HL-60/S4 treated with phorbol 12-myristate 13-acetate at 8.2 ng/mL for 4 days and 3 days (cell line): ENCODE results near the gene BRAT1.

Experiments used
- in situ Hi-C: fragments of 300-500 bp; cut with MboI; formaldehyde crosslinking; loops from 2 replicates; pipeline ENCODE4 v1.15.0; 2022; ENCODE audit warnings: low sequenced_read_pairs

Gene BRAT1

GRCh38 chr7:2585446-2585845, 30.1 kb upstream of the BRAT1 start:
- in situ Hi-C loops, result no loop called here

- in situ Hi-C loops, result no loop called here
Observed at GRCh38 chr7:2583798-2584580, 28.7 kb upstream of the BRAT1 start.

DNA sequence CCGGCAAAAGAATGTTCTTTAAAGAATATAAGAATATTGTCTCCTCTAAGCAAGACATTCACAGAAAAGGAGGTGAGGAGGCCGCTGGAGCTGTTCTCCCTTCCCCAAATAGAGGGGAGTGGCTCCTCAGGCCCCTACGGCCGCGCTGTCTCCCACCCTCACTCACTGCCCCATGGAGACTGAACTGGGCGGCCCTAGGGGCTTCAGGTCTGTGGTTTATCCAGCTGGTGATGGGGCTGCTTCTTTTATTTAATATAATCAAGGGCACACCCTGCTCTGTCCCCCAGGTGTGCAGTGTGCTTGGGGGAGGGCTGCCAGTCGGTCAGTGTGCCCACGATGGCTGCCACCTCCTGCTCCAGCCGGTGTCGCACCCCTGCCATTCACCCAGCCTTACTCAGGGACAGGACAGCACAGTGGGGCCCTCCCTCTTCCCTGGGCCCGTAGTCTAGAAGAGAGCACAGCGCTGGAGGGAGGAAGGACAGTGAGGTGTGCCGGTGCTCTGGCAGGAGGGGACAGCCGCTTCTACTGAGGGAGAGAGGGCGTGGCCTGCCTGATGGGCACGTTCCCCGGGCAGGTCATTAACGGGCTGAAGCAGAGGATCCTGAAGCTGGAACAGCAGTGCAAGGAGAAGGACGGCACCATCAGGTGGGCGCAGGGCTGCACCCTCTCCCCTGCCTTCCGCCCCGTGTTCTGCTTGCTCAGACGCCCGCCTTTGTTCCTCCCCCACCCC, 26.8 kb upstream of the BRAT1 start:
- in situ Hi-C loops, result no loop called here

DNA sequence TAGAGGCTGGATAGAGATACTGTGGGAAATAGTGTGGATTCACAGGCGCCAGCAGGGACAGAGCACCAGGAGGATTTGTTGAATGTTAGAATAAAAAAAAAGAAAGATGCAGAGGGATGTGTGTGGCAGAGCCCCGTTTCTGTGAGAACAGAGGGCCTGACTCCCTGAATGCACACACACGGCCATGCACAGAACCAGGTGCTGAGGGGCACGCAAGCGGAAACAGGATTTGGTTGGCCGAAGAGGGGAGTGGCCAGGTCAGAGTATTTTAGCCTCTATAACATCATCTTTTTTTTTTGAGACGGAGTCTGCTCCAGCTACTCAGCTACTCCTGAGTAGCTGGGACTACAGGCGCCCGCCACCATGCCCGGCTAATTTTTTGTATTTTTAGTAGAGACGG, 25.3 kb upstream of the BRAT1 start:
- in situ Hi-C loops, result no loop called here

- in situ Hi-C loops, result no loop called here
Observed at GRCh38 chr7:2577914-2578680, 22.8 kb upstream of the BRAT1 start.

DNA sequence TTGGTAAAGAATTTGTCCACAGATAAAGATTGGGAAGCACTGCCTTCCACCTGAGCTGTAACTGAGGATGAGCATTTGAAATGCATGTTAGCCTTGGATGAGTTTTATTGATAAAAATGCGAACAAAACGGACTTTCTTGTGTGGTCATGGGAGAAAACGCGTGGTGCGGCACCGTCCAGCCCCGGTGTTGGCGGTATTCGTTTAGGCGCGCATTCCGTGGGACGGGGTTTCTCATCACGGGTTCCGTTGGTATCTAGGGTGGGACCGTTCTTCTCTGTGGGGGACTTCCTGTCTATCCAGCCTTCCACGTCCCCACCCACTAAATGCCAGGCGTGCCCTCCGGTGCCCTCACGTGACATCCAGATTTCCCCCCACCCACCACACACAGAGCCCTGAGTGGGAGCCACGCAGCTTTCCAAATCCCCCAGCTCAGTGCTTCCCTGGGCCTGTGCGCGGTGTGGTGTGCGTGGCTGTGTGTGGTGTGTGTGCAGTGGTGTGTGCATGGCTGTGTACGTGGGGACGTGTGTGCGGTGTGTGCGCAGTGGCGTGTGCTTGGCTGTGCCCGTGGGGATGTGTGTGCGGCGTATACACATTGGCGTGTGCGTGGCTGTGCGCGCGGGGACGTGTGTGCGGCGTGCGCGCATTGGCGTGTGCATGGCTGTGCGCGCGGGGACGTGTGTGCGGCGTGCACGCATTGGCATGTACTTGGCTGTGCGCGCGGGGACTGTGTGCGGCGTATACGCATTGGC, 21.6 kb upstream of the BRAT1 start:
- in situ Hi-C loops, result no loop called here

DNA sequence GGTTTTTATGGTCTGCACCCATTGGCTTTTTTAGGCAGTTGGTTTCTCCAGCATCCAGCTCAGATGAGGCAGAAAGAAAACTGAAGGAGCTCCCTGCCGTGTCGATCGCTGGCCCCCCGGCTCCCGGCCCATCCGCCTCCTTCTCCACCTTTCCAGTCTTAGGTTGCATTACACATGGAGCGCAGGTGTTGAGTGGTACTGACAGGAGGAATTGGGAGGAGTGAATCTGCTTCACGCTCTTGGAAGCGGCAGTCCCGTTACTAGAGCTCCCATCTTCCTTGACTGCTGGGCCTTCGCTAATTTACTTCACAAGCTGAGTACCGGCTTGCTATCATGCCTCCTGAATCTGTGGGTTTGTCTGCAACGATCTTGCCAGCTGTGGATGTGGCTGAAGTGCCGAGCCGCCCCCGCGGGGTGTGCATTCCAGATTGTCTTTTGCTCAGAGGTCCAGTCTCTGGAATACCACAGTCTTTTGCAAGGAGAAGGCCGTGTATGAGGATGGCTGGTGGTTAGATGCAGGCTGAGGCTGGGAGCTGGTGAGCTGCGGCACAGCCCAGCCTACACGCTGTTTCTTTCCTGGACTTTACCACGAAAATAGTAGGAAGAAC, 20.5 kb upstream of the BRAT1 start:
- in situ Hi-C loops, result no loop called here

GRCh38 chr7:2575046-2575732, 19.9 kb upstream of the BRAT1 start:
- in situ Hi-C loops, result no loop called here

GRCh38 chr7:2573761-2574160, 18.4 kb upstream of the BRAT1 start:
- in situ Hi-C loops, result no loop called here

GRCh38 chr7:2572101-2572842, 16.9 kb upstream of the BRAT1 start:
- in situ Hi-C loops, result no loop called here

DNA sequence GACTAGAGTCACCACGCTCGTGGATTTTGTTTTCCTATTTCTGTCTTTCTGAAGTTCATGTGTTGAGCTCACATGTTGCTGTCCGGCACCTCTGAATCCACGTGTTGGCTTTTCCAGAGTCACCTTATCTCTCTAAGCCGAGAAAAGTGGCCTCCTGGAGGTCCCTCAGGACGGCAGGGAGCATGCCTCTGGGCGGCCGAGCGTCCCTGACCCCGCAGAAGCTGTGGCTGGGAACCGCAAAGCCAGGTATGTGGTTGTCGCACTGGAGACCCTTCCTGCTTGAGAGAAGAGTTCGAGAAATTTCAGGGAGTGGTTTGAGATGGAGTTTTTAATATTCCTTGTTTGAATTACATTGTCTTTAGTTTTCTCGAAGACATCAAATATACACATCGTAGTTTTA, 16.1 kb upstream of the BRAT1 start:
- in situ Hi-C loops, result no loop called here

DNA sequence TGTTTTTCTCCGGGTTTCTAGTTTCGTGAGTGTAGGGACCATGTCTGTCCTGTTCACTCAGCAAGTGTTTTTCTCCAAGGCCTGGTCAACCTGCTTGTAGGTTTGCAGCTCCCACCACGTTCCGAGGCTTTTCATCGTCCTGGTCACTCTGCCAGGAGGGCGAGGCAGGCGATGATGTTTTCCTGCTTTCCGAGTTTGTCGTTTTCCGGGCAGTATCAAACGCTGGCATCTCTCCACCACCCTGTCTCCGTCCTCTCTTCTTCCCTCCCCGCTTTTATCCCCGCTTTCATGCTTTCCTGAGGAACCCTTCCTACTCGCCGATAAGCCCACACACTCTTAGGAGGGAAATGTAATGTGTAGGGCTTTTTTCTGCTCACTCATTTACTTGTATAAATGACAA, 14.7 kb upstream of the BRAT1 start:
- in situ Hi-C loops, result no loop called here

GRCh38 chr7:2569421-2569820, 14.1 kb upstream of the BRAT1 start:
- in situ Hi-C loops, result no loop called here

DNA sequence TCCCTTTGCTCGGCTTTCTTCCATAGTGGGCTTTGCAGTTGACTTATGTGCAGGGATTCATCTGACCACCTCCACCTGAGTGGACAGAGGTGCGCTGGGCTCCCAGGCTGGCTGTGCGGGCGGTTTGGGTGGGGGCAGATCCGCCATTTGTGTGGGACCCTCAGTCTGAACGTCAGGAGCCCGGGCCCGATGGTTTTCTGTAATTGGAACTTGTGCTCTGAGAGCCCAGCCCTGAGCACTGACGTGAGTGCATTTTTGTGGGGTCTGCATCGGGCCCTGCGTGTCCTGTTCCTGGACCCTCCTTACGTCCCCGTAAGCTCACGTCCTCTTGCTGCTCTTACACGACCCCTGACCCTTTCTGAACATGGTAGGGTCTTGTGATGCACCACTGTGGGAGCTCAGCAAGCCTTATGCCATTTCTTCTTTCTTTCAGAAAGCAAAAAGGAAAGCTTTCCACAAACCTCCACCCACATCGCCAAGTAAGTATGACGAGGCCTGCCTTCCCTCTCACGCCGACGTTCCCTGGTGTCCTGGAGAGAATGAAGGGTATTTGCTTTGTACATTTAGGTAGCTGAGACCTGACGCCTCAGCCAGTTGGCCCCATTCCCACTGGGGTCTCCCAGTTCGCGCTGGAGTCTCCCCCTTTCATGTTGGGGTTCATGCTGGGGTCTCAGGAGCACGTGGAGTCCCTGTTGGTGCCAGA, 13.3 kb upstream of the BRAT1 start:
- in situ Hi-C loops, result no loop called here

- in situ Hi-C loops, result no loop called here
Observed at GRCh38 chr7:2567679-2568278, 12.5 kb upstream of the BRAT1 start.

GRCh38 chr7:2566890-2567678, 11.8 kb upstream of the BRAT1 start:
- in situ Hi-C loops, result no loop called here

GRCh38 chr7:2566348-2566889, 11.1 kb upstream of the BRAT1 start:
- in situ Hi-C loops, result no loop called here
